Measurements from ENCODE around the gene PEX26. TPM values are rescaled to one million over a fixed set of nuclear protein-coding genes. Genes with fewer than 3 reads are reported as not detected.
A peak's percentile ranks its signal among the peaks of the same experiment; 100 is the strongest.

Gene PEX26
- total and polyA plus RNA-seq, 2 donors (not counting 1 experiment from before 2014, with no cell fraction given) = 13.2 to 14.5 TPM

GRCh38 chr22:18078329-18079041 is 695 bp downstream of the PEX26 start:
- no peaks in the 10 kb centered on the region for H3K27me3 ChIP-seq (ENCODE audit: control insufficient read depth, insufficient read depth, low read length)
- no peaks in the 10 kb centered on the region for H3K9me3 ChIP-seq (ENCODE audit: control insufficient read depth, insufficient read depth, low read depth, low read length)
- H4K20me1 ChIP-seq (ENCODE audit: control insufficient read depth, extremely low read depth, insufficient read depth, low read length) = no peaks in the 10 kb centered on the region
- H3K4me1 ChIP-seq (ENCODE audit: control insufficient read depth, extremely low read depth, insufficient read depth, low read length) = peaks cover 11% of the 10 kb centered on the region
- peak overlapping the region; percentile 87 for H3K4me2 ChIP-seq (ENCODE audit: extremely low read depth, insufficient read depth, low read length)
- TF ChIP-seq EZH2 (IDR thresholded peaks at IDR 0.05; ENCODE audit: low read length, missing control alignments) (no peak), CTCF (conservative IDR thresholded peaks at IDR 0.05 in 1 of 2, IDR thresholded peaks at IDR 0.05 in 1 of 2; ENCODE audit: low read depth in 1 of 2, low read length in 2 of 2) (no peak)
- DNase-seq (ENCODE audit: low read depth in 2 of 2) = peak; percentile 15 to 26
- peaks cover 4% of the 10 kb centered on the region for H3K36me3 ChIP-seq (ENCODE audit: control insufficient read depth, insufficient read depth, low read length)
- H3K4me3 ChIP-seq (replicated peaks in 1 of 4; ENCODE audit: control extremely low read depth in 1 of 4, insufficient read depth in 1 of 4, low read depth in 3 of 4, low read length in 4 of 4) = peak overlapping the region; percentile 49 to 100 (median 86)
- peak overlapping the region; percentile 67 for H2AFZ ChIP-seq (ENCODE audit: low read length)
- peak overlapping the region; percentile 65 for H3K9ac ChIP-seq (ENCODE audit: insufficient read depth, low read length)
- peak overlapping the region; percentile 65 for H3K27ac ChIP-seq (ENCODE audit: insufficient read depth, low read length)
- peaks cover 18% of the 10 kb centered on the region for H3K79me2 ChIP-seq (ENCODE audit: control insufficient read depth, insufficient read depth, low read length)

GRCh38 chr22:18079706-18080233 is 2.0 kb downstream of the PEX26 start:
- peaks cover 11% of the 10 kb centered on the region for H3K4me1 ChIP-seq (ENCODE audit: control insufficient read depth, extremely low read depth, insufficient read depth, low read length)
- peaks cover 18% of the 10 kb centered on the region for H3K79me2 ChIP-seq (ENCODE audit: control insufficient read depth, insufficient read depth, low read length)
- no peak overlapping the region for H3K27ac ChIP-seq (ENCODE audit: insufficient read depth, low read length)
- H3K4me2 ChIP-seq (ENCODE audit: extremely low read depth, insufficient read depth, low read length) = peak overlapping the region; percentile 87
- no peaks in the 10 kb centered on the region for H3K9me3 ChIP-seq (ENCODE audit: control insufficient read depth, insufficient read depth, low read depth, low read length)
- DNase-seq (ENCODE audit: low read depth in 2 of 2) = no peak
- no peak overlapping the region for H2AFZ ChIP-seq (ENCODE audit: low read length)
- H3K4me3 ChIP-seq (replicated peaks in 1 of 4; ENCODE audit: control extremely low read depth in 1 of 4, insufficient read depth in 1 of 4, low read depth in 3 of 4, low read length in 4 of 4) = no peak overlapping the region
- H3K9ac ChIP-seq (ENCODE audit: insufficient read depth, low read length) = no peak overlapping the region
- TF ChIP-seq EZH2 (IDR thresholded peaks at IDR 0.05; ENCODE audit: low read length, missing control alignments) (no peak), CTCF (conservative IDR thresholded peaks at IDR 0.05 in 1 of 2, IDR thresholded peaks at IDR 0.05 in 1 of 2; ENCODE audit: low read depth in 1 of 2, low read length in 2 of 2) (no peak)
- H3K36me3 ChIP-seq (ENCODE audit: control insufficient read depth, insufficient read depth, low read length) = peaks cover 4% of the 10 kb centered on the region
- no peaks in the 10 kb centered on the region for H4K20me1 ChIP-seq (ENCODE audit: control insufficient read depth, extremely low read depth, insufficient read depth, low read length)
- no peaks in the 10 kb centered on the region for H3K27me3 ChIP-seq (ENCODE audit: control insufficient read depth, insufficient read depth, low read length)

GRCh38 chr22:18081416-18081815 is 3.6 kb downstream of the PEX26 start:
- Histone ChIP-seq H4K20me1 (ENCODE audit: control insufficient read depth, extremely low read depth, insufficient read depth, low read length) (no peaks in the 10 kb centered on the region), H3K4me3 (replicated peaks in 1 of 4; ENCODE audit: control extremely low read depth in 1 of 4, insufficient read depth in 1 of 4, low read depth in 3 of 4, low read length in 4 of 4) (no peak overlapping the region), H3K27ac (ENCODE audit: insufficient read depth, low read length) (no peak overlapping the region), H3K9ac (ENCODE audit: insufficient read depth, low read length) (no peak overlapping the region), H3K79me2 (ENCODE audit: control insufficient read depth, insufficient read depth, low read length) (peaks cover 18% of the 10 kb centered on the region), H3K4me2 (ENCODE audit: extremely low read depth, insufficient read depth, low read length) (no peak overlapping the region), H3K27me3 (ENCODE audit: control insufficient read depth, insufficient read depth, low read length) (no peaks in the 10 kb centered on the region), H2AFZ (ENCODE audit: low read length) (no peak overlapping the region), H3K9me3 (ENCODE audit: control insufficient read depth, insufficient read depth, low read depth, low read length) (no peaks in the 10 kb centered on the region), H3K4me1 (ENCODE audit: control insufficient read depth, extremely low read depth, insufficient read depth, low read length) (peaks cover 9% of the 10 kb centered on the region), H3K36me3 (ENCODE audit: control insufficient read depth, insufficient read depth, low read length) (peaks cover 9% of the 10 kb centered on the region)
- TF ChIP-seq CTCF (conservative IDR thresholded peaks at IDR 0.05 in 1 of 2, IDR thresholded peaks at IDR 0.05 in 1 of 2; ENCODE audit: low read depth in 1 of 2, low read length in 2 of 2) = no peak
- no peak for TF ChIP-seq EZH2 (IDR thresholded peaks at IDR 0.05; ENCODE audit: low read length, missing control alignments)
- DNase-seq (ENCODE audit: low read depth in 2 of 2) = no peak
